Mucosa of descending colon (tissue), 3 donors: ENCODE data around the gene ITK. TPM values are rescaled to one million over a fixed set of nuclear protein-coding genes. Genes with fewer than 3 reads are reported as not detected.

ENCODE experiments used
- ATAC-seq: fragments of 200-7000 bp; cut with Tn5 transposase; one replicate; pipeline ENCODE4 v1.9.1; 2020; ENCODE audit warnings: mild to moderate bottlenecking, moderate library complexity
- DNase-seq, 3 donors: peaks; one replicate each; pipeline ENCODE4 v3.0.0-alpha.2; 2020
- H3K36me3 ChIP-seq: fragments of 200-600 bp; one replicate; pipeline ENCODE4 v1.8.0; 2021; ENCODE audit warnings: low read depth, mild to moderate bottlenecking
- H3K4me1 ChIP-seq: fragments of 200-600 bp; one replicate; pipeline ENCODE4 v1.8.0; 2021; ENCODE audit warnings: low read depth, mild to moderate bottlenecking
- H3K4me3 ChIP-seq: fragments of 200-600 bp; one replicate; pipeline ENCODE4 v1.8.0; 2021; ENCODE audit warnings: mild to moderate bottlenecking
- H3K9me3 ChIP-seq: fragments of 200-600 bp; one replicate; pipeline ENCODE4 v1.8.0; 2021; ENCODE audit warnings: mild to moderate bottlenecking
- CTCF ChIP-seq: fragments of 200-600 bp; IDR thresholded peaks from one replicate; pipeline ENCODE4 v1.8.0; 2022; ENCODE audit warnings: antibody characterized with exemption, mild to moderate bottlenecking
- intact Hi-C, 2 donors: fragments of 100-400 bp; cut with DNase I in 1 of 2; cut with micrococcal nuclease in 1 of 2; formaldehyde crosslinking; loops; one replicate each; pipeline versions ENCODE4 v1.11.0 to v1.11.1; 2022; cut with DNase I, micrococcal nuclease
- total RNA-seq, 3 donors: library from RNA; stranded (reverse); fragmentation: NEBNext Ultra II Directional in 2 of 3; extraction: Animal tissue kit (Norgen Biotek cat#: 25700) in 2 of 3; gene quantifications; one replicate each; pipeline versions ENCODE4 v1.2.1 to v1.2.4, GENCODE V29; 2021 to 2023
- donor health status: DM: no; HTN: no; CAD: no; lungs with moderate emphysema.
- donor health status: DM: no; HTN: no; CAD: no.
- donor health status: DM: no; HTN: yes; CAD: no.

ITK gene
- total RNA-seq, 3 donors from 2014 or later = 2.6 to 5.7 (median 2.7) TPM

DNA sequence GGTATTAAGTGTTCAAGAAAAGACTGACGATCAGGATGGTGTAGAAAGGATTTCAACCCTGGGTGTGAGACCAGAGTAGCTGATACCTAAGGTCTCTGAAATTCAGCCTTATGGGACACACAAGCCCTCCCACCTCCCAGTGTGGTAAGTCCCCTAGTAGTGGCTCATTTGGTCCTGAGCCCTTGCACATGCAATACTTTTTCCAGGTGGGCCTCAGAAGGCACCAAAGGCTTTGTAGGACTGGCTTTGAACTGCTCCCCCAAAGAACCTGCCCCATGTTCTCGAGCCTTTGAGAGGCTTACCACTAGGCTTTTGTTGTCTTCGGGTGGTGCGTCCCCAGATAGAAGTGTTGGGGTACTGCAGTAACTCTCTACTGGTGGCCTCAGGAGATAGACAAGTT is 15.4 kb upstream of the ITK start:
- no peak overlapping the region for H3K4me3 ChIP-seq
- no peak for DNase-seq
- no peaks in the 10 kb centered on the region for H3K4me1 ChIP-seq
- ATAC-seq = no peak
- intact Hi-C loops = no loop called here
- H3K36me3 ChIP-seq = no peaks in the 10 kb centered on the region
- no peak for TF ChIP-seq CTCF
- no peaks in the 10 kb centered on the region for H3K9me3 ChIP-seq

DNA sequence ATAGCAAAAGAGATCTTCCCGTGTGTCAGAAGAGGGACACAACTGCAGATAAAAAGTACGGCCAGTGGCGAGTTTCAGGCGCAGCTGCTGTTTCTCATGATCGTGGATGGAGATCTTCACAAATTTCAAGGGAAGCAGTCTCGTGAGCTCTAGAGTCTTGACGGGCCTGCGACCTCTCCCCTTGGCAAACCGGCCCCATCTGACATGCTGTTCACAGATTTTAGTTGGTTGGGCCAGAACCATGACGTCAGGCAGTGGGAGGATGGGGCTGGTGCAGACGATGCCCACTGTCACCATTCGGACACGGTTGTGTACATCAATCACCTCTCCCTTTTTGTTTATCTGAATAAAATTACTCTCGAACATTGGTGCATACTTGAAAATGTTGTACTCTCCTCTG is 15.0 kb upstream of the ITK start:
- Histone ChIP-seq H3K9me3 (no peaks in the 10 kb centered on the region), H3K4me3 (no peak overlapping the region), H3K36me3 (no peaks in the 10 kb centered on the region), H3K4me1 (no peaks in the 10 kb centered on the region)
- no peak for DNase-seq
- no peak for ATAC-seq
- TF ChIP-seq CTCF = no peak
- intact Hi-C loops = no loop called here

DNA sequence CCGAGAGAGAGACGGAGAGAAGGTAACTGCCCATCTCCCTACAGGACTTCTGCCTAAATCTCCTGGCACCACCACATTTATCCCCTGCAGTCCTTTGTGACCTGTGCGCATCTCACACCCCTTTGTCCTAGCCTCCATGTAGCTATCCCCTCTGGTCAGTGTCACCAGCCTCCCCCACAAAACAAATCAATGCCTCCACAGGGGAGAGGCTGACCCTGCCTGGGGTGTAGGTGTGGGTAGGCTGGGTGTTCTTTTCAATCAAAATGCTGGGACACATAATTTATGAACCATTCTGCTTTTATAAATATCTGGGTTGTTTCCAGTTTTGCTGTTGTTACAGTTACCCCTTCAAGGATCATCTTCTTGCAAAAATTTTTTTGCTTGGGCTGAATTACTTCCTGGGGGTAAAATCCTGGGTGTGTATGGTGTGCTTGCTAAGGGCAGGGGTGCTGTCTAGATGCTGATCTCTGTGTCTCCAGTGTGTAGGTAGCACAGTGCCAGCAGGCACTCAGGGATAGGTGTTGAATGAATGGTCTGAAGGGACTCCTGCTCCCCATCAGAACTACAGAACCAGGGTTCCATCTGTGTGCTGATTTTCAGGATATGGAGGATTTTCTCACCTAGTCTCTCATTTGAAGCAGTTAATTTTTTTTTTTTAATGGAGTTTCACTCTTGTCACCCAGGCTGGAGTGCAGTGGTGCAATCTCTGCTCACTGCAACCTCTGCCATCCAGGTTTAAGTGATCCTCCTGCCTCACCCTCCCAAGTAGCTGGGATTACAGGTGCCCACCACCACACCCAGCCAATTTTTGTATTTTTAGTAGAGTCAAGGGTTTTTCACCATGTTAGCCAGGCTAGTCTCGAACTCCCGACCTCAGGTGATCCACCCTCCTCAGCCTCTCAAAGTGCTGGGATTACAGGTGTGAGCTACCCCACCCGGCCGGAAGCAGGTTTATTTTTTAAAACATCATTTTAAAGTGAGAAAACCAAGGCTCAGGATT is 14.1 kb upstream of the ITK start, which contains the start of gene GARIN3:
TSS of gene GARIN3 (minus strand) at position 51 of the 1,000 bp plus-strand sequence. CDS start 96 bp downstream, outside the sequence.
- ATAC-seq = no peak
- Histone ChIP-seq H3K36me3 (no peaks in the 10 kb centered on the region), H3K4me1 (no peaks in the 10 kb centered on the region), H3K4me3 (no peak within 1 kb of the TSS), H3K9me3 (no peaks in the 10 kb centered on the region)
- intact Hi-C loops = no loop called here
- no peak for DNase-seq
- TF ChIP-seq CTCF = no peak

GRCh38 chr5:157167214-157167621 is 13.4 kb upstream of the ITK start:
- no peak for ATAC-seq
- no peaks in the 10 kb centered on the region for H3K9me3 ChIP-seq
- H3K4me3 ChIP-seq = no peak overlapping the region
- no peak for TF ChIP-seq CTCF
- intact Hi-C loops = no loop called here
- no peaks in the 10 kb centered on the region for H3K4me1 ChIP-seq
- H3K36me3 ChIP-seq = no peaks in the 10 kb centered on the region
- DNase-seq = no peak

DNA sequence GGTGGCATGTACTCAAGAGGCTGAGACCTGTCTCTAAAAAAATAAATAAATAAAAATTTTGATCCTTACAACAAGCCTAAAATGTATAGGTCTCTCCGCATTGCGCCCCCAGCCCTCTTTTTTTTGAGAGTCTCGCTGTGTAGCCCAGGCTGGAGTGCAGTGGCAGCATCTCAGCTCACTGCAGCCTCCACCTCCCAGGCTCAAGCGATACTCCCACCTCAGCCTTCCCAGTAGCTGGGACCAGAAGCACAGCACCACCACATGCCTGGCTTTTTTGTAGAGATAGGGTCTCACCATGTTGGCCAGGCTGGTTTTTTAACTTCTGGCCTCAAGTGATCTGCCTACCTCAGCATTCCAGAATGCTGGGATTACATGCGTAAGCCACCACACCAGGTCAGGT is 12.4 kb upstream of the ITK start:
- no peak overlapping the region for H3K4me3 ChIP-seq
- TF ChIP-seq CTCF = no peak
- H3K4me1 ChIP-seq = no peaks in the 10 kb centered on the region
- DNase-seq = no peak
- intact Hi-C loops = no loop called here
- H3K9me3 ChIP-seq = no peaks in the 10 kb centered on the region
- no peaks in the 10 kb centered on the region for H3K36me3 ChIP-seq
- no peak for ATAC-seq
